Colonic mucosa (tissue), 4 donors: Measurements from ENCODE around the gene MYH8. TPM values are rescaled to one million over a fixed set of nuclear protein-coding genes. Genes with fewer than 3 reads are reported as not detected.

Source experiments
- DNase-seq: peaks from one replicate; pipeline ENCODE4 v3.0.0-alpha.2; 2020
- H3K27ac ChIP-seq: fragments of 200-600 bp; one replicate; pipeline ENCODE4 v1.8.0; 2021
- H3K27me3 ChIP-seq: fragments of 200-600 bp; one replicate; pipeline ENCODE4 v1.8.0; 2021
- H3K36me3 ChIP-seq: fragments of 200-600 bp; one replicate; pipeline ENCODE4 v1.8.0; 2021
- H3K4me1 ChIP-seq: fragments of 200-600 bp; one replicate; pipeline ENCODE4 v1.8.0; 2021; ENCODE audit warnings: mild to moderate bottlenecking
- H3K4me3 ChIP-seq: fragments of 200-600 bp; one replicate; pipeline ENCODE4 v1.8.0; 2021
- H3K9ac ChIP-seq, 2 donors: one replicate each; pipeline ENCODE4 v1.7.0; 2013; ENCODE audit warnings: control low read depth in 2 of 2, low read depth in 2 of 2, low read length in 2 of 2
- H3K9me3 ChIP-seq: fragments of 200-600 bp; one replicate; pipeline ENCODE4 v1.8.0; 2021
- intact Hi-C: fragments of 100-400 bp; cut with DNase I; formaldehyde crosslinking; loops from one replicate; pipeline ENCODE4 v1.14.1; 2022
- total RNA-seq, 2 donors: library from RNA; stranded (reverse); fragmentation: NEBNext Ultra II Directional in 1 of 2; extraction: Animal tissue kit (Norgen Biotek cat#: 25700) in 1 of 2; gene quantifications; one replicate each; pipeline ENCODE4 v1.2.1, GENCODE V29; 2021
- TF ChIP-seq, protein P1 (sequence below): fragments of 200-600 bp; IDR thresholded peaks from one replicate; pipeline ENCODE4 v1.8.0; 2022; ENCODE audit warnings: antibody characterized with exemption, mild to moderate bottlenecking
- donor health status: healthy.
- donor health status: DM: no; HTN: no; CAD: no.
- donor health status: DM: no; HTN: no; CAD: no.

MYH8 gene
- total RNA-seq, 2 donors from 2014 or later, result not detected

DNA sequence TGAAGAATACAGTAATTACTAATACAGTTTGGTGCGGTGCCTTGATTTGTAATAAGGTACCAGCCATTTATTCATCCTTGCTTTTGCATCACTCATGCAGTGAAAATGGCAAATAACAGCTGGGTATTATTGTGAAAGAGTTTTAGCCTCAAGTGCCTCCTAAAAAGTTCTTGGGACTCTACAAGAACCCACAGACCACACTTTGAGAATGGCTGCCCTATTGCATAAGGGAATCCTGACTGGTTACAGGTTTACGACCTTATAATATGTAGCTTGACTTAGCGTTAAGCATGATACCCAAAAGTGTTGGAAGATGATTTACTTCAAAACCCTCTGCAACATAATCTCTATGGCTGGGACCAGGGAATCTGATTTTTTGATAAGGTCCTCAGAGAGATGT, 53.2 kb downstream of the MYH8 start:
- Histone ChIP-seq H3K27ac (no peak overlapping the region), H3K9ac (no peak overlapping the region), H3K4me1 (no peaks in the 10 kb centered on the region), H3K27me3 (no peaks in the 10 kb centered on the region), H3K36me3 (no peaks in the 10 kb centered on the region), H3K9me3 (no peaks in the 10 kb centered on the region), H3K4me3 (no peak overlapping the region)
- TF ChIP-seq, protein P1, sequence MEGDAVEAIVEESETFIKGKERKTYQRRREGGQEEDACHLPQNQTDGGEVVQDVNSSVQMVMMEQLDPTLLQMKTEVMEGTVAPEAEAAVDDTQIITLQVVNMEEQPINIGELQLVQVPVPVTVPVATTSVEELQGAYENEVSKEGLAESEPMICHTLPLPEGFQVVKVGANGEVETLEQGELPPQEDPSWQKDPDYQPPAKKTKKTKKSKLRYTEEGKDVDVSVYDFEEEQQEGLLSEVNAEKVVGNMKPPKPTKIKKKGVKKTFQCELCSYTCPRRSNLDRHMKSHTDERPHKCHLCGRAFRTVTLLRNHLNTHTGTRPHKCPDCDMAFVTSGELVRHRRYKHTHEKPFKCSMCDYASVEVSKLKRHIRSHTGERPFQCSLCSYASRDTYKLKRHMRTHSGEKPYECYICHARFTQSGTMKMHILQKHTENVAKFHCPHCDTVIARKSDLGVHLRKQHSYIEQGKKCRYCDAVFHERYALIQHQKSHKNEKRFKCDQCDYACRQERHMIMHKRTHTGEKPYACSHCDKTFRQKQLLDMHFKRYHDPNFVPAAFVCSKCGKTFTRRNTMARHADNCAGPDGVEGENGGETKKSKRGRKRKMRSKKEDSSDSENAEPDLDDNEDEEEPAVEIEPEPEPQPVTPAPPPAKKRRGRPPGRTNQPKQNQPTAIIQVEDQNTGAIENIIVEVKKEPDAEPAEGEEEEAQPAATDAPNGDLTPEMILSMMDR, result no peak
- intact Hi-C loops, result no loop called here
- DNase-seq, result no peak

DNA sequence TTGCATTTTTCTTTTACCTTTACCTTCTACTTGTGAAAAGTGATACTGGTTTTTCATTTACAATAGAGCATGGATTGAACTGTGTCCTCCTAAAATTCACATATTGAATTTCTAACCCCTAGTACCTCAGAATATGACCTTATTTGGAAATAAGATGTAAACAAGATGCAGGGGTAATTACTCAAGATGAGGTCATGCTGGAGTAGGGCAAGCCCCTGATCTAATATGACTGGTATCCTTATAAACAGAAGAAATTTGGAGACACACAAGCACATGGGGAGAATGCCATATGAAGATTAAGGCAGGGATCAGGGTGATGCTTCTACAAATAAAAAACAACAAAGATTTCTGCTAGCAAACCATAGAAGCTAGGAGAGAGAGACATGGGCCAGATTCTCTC, 61.2 kb downstream of the MYH8 start:
- Histone ChIP-seq H3K4me3 (no peak overlapping the region), H3K27ac (no peak overlapping the region), H3K4me1 (no peaks in the 10 kb centered on the region), H3K27me3 (no peaks in the 10 kb centered on the region), H3K9me3 (no peaks in the 10 kb centered on the region), H3K9ac (no peak overlapping the region), H3K36me3 (no peaks in the 10 kb centered on the region)
- DNase-seq, result no peak
- TF ChIP-seq, protein P1, result no peak
- intact Hi-C loops, result no loop called here

DNA sequence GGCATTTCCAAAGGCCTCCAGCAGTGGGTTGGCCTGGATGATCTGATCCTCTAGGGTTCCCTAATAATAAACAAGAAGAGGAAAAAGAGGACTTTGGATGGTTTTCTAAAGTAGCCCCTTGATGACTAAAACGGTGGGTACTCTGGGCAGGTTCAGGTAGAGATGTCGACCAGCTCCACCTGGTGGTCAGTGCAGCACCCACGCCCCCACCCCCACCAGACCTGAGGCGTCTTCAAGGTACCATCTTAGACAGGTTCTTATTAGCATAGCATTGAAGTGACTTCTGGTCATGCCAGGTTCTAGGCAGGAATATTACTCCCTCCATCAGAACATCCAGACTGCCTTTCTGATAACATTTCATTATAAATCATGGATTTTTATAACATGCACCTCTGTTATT, 64.0 kb downstream of the MYH8 start:
- TF ChIP-seq, protein P1, result no peak
- no peak for DNase-seq
- Histone ChIP-seq H3K9me3 (no peaks in the 10 kb centered on the region), H3K27me3 (no peaks in the 10 kb centered on the region), H3K4me1 (no peaks in the 10 kb centered on the region), H3K9ac (no peak overlapping the region), H3K27ac (no peak overlapping the region), H3K36me3 (no peaks in the 10 kb centered on the region), H3K4me3 (no peak overlapping the region)
- intact Hi-C loops, result no loop called here

DNA sequence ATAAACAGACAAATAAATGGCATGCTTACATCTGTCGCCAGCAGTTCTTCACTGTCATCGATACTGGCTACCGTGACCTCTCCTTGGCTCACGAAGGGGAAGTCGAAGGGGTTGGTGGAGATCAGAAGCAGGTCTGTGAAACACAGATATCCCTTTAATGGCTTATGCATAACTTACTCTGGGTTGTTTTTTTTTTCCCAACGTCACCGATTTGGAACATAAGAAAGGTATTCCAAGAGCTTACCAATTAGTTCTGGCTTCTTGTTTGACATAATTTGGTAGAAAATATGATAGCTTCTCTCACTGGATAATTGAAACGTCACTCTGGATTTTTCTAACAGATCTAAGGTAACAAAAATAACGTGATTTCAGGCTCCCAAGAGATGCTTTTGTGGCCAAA, 67.1 kb downstream of the MYH8 start:
- Histone ChIP-seq H3K9me3 (no peaks in the 10 kb centered on the region), H3K27me3 (no peaks in the 10 kb centered on the region), H3K36me3 (no peaks in the 10 kb centered on the region), H3K27ac (no peak overlapping the region), H3K9ac (no peak overlapping the region), H3K4me1 (no peaks in the 10 kb centered on the region), H3K4me3 (no peak overlapping the region)
- intact Hi-C loops, result no loop called here
- DNase-seq, result no peak
- TF ChIP-seq, protein P1, result no peak

DNA sequence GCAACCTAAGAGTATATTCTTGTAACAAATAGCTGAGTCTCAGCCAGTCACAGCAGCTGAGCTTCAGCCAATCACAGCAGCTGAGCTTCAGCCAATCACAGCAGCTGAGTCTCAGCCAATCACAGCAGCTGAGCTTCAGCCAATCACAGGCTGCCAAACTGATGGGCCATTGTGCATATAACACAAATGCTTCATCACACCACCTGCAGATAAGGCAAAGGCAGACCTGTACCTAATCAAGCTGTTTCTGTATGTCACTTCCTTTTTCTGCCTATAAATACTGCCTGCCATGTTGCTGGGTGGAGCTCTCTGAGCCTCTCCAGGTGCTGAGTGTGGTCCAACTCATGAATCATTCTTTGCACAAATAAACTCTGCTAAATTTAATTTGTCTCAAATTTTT, 68.9 kb downstream of the MYH8 start:
- Histone ChIP-seq H3K36me3 (no peaks in the 10 kb centered on the region), H3K27ac (no peak overlapping the region), H3K9me3 (no peaks in the 10 kb centered on the region), H3K9ac (no peak overlapping the region), H3K4me3 (no peak overlapping the region), H3K27me3 (no peaks in the 10 kb centered on the region), H3K4me1 (no peaks in the 10 kb centered on the region)
- intact Hi-C loops, result no loop called here
- TF ChIP-seq, protein P1, result no peak
- no peak for DNase-seq

DNA sequence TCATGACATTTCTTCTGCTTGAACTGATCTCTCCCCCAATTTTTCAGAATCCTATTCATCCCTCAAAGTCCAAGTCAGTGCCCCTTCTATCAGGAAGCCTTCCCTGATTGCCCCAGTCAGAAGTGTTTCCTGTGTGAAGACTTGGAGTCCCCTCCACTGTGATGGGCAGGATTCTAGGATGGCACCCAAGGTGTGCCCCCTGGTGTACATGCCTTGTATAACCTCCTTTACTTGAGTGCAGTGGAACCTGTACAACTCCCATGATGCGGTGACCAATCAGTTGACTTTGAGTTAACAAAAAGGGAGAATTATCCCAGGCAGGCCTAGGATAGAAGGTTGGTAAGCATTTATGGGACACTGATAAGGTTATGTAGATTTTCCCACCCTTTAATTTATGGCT, 72.3 kb downstream of the MYH8 start:
- TF ChIP-seq, protein P1, result no peak
- intact Hi-C loops, result no loop called here

More for the DNA sequence above, 72.3 kb downstream of the MYH8 start:
- Histone ChIP-seq H3K9ac (no peak overlapping the region), H3K4me3 (no peak overlapping the region), H3K27me3 (no peaks in the 10 kb centered on the region), H3K4me1 (no peaks in the 10 kb centered on the region), H3K36me3 (no peaks in the 10 kb centered on the region), H3K27ac (no peak overlapping the region), H3K9me3 (no peaks in the 10 kb centered on the region)
- no peak for DNase-seq
